D341Med (cell line): ENCODE data around the gene C1QTNF5.

Source experiments
- DNase-seq: peaks from one replicate; pipeline ENCODE4 v3.0.0; 2012; ENCODE audit warnings: low spot score

Gene C1QTNF5

DNA sequence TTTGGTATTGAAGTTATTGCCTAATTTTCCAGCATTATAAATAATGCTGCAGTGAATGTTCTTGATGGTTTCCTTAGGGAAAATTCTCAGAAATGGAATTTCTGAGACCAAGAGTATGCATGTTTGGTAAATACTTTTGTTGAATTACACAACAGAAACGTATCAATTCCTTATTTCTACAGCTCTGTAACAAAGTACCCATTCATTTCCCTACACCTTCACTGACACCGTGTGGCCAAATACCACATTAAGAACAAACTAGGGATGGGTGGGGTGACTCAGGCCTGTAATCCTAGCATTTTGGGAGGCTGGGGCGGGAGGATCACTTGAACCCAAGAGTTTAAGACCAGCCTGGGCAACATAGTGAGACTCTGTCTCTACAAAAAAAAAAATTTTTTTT is 45.5 kb downstream of the C1QTNF5 start:
- no peak for DNase-seq

DNA sequence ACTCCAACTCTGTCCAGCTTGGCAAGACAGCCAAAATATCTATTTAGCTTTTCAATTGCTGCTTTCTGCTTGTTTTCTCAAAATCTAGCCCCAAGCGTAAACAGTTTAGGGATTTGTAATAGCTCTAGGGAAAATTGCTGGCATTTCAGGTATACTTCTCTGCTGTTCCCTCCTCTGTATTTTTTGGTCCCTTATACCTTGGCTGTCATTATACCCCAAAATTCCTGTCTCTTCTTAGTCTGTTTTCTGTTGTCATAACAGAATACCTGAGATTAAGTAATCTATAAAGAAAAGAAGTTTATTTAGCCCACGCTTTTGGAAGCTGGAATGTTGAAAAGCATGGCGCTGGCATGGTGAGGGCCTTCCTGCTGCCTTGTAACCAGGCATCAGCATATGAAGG is 47.2 kb downstream of the C1QTNF5 start:
- no peak for DNase-seq

- DNase-seq, result no peak
These were observed 49.7 kb downstream of the C1QTNF5 start for GRCh38 chr11:119290894-119291497.
